CD4-positive, alpha-beta T cell treated with Interleukin-6 for 4 hours (primary cell): ENCODE data around the gene CYBA.

ENCODE experiments used
- DNase-seq: peaks from one replicate; pipeline ENCODE4 v3.0.0-alpha.2; 2020; ENCODE audit warnings: mixed read lengths

CYBA gene

GRCh38 chr16:88627531-88628411 lies 23.1 kb downstream of the CYBA start:
- no peak for DNase-seq

DNA sequence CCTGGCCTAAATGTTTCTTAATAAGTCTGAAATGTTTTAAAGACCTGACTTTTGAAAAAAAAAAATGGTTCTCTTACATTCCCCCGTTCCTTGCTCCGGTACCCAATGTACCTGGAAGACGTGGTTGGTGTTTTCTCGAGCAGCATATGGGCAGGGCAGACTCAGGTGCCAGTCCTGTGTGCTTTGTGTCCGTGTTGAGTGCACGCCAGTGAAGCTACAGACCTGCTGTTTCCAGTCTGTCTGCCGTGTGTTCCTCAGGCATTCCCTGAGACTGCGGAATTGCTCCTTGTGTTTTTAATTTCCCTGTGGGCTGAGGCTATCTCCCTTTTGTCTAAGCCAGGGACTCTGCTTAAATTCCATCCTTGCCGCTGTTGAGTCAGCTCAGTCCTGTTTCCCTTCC lies 24.2 kb downstream of the CYBA start:
- DNase-seq: no peak

DNA sequence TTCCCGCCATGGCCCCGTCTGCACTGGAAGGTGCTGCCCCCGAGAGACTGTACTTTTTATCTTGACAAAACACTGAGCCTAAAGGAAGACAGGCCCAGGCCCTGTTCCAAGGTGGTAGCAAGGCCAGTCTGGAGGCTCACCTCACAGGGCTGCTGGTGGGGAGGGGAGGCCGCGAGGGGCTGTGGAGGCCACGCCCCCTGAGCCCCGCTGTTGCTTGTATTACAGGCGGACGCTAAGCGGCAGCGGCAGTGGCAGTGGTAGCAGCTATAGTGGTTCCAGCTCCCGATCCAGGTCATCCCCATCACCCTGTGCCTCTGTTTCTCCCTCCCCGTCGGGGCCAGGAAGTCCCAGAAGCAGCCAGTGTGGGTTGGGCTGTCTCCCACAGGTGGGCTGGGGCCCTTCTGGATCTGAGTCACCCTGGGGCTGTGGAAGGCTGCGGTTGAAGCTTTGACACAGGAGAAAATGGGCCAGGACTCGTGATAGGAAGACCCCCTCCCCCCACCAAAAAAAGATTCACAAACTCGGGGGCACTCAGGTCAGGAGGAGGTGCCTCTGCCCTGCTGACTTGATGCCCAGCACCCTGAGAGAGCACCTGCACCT lies 25.8 kb downstream of the CYBA start:
- DNase-seq: no peak

GRCh38 chr16:88624481-88624880 lies 26.4 kb downstream of the CYBA start:
- no peak for DNase-seq

GRCh38 chr16:88623858-88624257 lies 27.0 kb downstream of the CYBA start:
- DNase-seq: no peak

GRCh38 chr16:88622866-88623265 lies 28.0 kb downstream of the CYBA start:
- DNase-seq: no peak

GRCh38 chr16:88622125-88622524 lies 28.7 kb downstream of the CYBA start:
- no peak for DNase-seq

DNA sequence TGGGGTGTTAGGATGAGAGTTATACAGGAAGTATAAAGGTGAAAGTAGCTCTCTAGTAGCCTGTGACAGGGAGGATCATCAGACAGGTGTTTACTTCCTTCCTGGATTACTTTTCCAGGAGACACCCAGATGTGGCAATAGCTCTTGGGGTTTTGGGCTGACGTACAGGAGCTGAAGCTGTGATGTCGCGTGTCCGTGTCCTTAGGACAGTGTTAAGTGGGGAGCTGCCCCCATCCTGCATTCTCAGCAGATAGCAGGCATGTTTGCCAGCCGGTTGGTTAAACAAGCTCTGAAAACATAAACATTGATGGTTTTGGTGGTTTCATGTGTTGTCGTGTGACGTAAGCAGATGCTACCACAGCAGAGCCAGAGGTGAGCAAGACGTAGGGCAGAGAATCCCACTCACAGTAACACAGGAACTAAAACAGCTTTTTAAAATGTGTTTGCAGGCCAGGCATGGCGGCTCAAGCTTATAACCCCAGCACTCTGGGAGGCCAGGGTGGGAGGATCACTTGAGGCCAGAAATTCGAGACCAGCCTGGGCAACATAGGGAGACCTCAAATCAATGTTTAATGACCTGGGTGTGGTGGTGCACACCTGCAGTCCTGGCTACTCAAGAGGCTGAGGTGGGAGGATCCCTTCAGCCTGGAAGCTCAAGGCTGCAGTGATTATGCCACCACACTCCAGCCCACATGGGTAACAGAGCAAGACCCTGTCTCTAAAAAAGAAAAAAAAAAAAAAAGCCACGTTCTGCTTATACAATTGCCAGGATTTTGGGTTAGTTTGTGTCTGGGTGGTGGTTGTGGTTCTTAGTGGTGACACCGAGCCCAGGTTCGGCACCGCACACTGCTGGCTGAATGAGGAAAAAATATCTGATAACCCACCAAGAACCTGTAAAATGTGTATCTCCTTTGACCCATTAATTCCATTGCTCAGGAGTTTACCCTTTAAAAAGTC lies 30.7 kb downstream of the CYBA start:
- peak; percentile 69 for DNase-seq

DNA sequence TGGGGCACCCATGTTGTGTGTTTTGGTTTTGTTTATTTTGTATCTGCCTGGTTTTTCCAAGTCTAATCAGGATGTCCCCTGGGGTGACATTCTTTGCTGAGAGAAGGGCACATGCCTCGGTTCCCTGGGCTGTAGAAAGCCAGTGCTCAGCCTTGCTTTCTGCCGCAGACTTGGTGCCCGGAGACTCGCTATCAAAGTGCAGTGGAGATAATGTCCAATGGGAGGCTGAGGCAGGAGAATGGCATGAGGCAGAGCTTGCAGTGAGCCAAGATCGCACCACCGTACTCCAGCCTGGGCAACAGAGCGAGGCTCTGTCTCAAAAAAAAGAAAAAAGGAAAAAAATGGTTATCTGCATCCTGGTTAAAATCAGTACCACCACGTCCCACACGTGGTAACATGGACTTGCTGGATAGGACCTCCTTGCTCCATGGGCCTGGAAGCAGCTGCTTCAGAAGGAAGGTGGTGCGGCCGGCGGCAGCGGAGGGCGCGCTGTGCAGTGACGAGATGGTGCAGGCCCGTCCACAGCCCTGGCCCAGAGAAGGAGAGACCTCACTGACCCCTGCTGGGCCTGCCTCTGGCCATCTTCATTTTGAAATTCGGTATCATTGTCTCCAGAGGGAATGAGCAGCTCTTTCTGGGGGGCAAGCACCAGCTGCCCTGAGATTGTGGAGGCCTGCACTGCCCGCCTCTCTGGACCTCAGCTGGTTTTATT lies 31.7 kb downstream of the CYBA start:
- DNase-seq: no peak

DNA sequence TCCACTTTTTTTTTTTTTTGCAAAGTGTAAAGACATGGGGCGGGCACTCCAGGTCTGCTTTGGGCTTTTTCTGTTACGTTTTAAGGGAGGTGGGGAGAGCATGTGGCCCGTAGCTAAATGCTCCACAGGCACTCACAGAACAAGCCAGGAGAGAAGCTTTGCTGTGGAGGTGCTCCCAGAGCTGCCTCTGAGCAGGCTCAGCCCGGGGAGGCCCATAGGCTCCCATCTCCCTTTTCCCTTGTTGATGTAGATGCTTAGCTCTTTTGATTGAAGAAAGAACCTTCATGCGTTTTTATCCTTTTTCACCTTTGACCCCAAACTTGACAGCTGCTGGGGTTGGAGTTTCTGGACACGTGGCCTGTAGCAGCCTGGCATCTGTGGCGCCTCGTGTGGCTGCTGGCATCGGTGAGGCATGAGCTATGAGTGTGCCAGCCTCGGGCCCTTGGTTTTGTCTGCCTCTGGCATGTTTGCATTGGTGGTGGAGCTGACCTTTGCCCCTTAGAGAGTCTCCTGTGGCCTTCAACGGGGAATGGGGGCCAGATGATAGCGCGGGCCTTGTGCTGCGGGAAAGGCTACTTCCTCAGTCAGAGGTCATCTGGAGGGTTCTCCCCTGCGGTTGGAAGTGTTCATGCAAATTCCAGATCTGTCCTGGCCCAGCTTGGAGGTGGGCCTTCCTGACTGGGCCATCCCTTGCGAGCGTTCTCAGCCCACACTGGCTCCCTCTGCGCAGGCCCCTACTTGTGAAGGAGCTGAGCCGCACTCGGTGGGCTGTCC lies 32.5 kb downstream of the CYBA start:
- DNase-seq: no peak

GRCh38 chr16:88617268-88618031 lies 33.4 kb downstream of the CYBA start:
- DNase-seq: no peak

DNA sequence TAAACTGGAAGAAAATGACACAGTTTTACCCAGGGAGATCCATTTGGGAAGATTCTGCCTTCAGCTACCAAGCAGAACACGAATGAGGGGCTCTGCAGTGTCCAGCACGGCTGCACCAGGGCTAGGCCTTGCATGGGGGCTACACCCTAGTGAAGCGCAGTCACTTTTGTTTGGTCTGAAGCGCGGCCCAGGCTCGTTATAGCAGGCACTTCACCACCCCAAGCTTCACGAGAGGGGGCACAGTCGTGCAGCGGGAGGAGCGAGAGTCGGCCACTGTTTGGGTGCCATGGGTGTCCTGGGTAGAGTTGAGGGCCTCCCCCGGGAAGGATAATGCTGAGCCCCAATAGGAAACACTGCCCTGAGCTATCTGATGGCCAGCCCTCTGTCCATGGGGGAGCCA lies 34.1 kb downstream of the CYBA start:
- DNase-seq: no peak

DNA sequence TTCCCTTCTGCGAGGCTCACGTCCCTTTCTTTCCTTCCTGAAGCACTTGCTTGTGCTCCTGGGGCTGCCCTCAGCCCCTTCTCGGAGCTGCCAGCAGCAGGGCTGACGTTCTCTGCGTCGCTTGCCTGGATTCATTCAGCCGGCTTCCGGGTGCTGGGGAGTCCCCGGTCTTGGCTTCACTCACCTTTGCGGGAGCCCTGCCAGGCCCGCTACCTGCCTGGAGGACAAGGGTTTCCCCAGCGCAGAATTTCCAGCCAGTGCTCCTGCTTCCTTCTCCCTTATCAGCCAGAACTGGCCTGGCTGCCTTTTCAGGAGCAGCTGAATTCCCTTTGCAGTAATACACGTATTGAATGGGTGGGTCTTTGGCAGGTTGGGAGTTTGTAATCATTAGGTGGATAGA lies 34.5 kb downstream of the CYBA start:
- no peak for DNase-seq

GRCh38 chr16:88614818-88615580 lies 35.9 kb downstream of the CYBA start:
- no peak for DNase-seq

GRCh38 chr16:88613911-88614817 lies 36.7 kb downstream of the CYBA start:
- no peak for DNase-seq

GRCh38 chr16:88613293-88613692 lies 37.6 kb downstream of the CYBA start:
- DNase-seq: no peak

GRCh38 chr16:88610909-88611812 lies 39.7 kb downstream of the CYBA start:
- DNase-seq: no peak

DNA sequence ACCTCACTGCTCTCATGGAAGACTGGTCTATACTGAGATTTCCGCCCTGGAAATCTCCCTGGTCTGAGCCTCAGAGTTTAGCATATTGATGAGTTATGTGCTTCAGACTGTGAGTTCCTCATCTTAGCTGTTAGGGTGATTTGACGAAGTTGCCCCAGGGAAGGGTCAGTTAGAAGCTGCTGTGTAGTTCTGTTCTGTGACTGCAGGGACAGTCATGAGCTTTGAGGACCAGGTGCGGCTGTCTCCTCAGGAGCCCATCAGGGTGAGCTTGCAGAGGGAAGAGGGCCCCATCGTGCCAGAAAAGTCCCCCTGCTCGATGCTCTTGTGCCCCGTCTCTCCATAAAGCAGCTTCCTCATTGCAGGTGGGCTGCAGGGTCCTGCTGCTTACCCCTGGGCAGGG lies 40.8 kb downstream of the CYBA start:
- no peak for DNase-seq
